HG02588 (cell line): ENCODE results near the gene SLPI.
A peak's percentile ranks its signal among the peaks of the same experiment; 100 is the strongest.

ENCODE experiments used
- ATAC-seq: cut with Tn5 transposase; IDR thresholded peaks from one replicate; pipeline ENCODE4 v1.9.1; 2021; ENCODE audit warnings: mild to moderate bottlenecking, moderate library complexity; ENCODE audit not compliant: unreplicated experiment

Gene SLPI, protein sequence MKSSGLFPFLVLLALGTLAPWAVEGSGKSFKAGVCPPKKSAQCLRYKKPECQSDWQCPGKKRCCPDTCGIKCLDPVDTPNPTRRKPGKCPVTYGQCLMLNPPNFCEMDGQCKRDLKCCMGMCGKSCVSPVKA

GRCh38 chr20:45254383-45255262, at the start of gene SLPI:
SLPI (minus strand) TSS chr20:45254564; CDS start chr20:45254543, 21 bp downstream.
- no peak for ATAC-seq

DNA sequence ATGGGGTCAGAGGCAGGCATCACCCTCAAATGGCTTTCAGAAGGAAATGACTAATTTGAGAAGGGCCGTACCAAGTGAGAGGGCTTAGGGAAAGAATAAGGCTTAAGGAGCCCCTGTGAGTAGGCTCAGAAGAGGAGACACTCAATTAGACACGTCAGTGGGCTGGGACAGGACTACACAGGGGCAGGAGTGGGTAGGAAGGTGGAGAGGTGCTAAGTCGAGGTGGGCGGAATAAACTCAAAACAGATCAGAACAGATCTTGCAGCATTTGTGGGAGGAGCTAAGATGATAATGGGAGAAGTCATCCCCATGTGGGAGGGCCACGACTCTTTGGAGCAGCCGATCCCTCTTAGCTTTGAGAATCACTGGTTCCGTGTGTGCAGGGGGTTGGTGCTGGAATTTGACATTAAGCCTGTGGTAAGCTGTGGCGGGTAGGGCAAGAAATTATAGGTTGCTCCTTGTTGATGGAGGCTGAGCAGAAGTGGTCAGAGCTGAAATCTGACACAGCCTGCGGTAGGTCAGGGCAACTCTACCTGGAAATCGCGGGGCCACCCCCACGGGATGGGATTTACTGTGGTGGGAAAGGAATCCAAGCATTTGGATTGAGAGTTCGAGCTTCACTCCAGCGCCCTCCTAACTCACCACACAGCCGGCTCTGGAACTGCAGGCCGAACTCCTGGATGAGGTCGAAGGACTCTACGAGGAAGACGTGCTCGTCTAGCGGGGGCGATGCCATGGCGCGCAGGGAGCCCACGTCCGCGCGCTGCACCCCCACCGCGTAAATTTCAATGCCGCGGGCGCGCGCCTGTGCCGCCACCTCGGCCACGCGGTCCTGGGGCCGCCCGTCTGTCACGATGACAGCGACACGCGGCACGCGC, 49.5 kb upstream of the SLPI start:
- no peak for ATAC-seq

DNA sequence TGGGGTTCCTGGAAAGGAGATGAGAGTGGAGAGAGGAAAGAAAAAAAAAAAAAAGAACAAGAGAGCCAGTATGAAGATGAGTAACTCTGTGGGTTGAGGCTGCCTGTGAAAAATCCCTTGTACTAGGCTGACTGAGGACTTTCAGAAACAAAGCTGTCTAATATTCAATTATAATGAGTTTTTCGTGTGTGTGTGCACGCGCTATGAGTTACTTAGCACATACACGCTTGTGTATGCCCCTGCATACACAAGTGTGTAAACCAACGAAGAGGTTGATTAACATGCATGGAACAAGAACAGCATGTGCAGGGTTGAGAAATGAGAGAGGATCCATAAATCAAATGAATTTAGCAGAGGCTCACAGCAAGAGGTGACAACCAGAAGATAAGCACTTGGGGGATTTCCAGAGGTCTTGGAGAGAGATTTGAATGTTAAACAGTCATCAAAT, 47.5 kb upstream of the SLPI start:
- no peak for ATAC-seq

DNA sequence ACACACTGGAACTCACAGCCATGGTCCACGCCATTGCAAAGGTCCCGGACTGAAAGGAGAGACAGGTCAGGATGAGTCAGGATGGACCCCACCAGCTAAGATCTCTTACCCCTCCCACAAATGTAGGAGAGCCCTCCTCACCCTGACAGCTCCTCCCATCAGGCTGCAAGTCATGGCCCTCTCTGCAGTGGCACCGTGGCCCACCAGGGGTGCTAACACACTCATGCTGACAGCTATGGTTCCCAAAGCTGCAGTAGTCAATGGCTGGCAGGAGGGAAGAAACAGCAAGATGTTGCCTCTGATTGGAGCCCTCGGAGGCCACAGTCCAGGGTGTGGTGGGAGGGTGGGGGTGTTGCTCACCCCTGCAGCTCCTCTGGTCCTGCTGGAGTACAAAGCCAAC, 46.6 kb upstream of the SLPI start:
- no peak for ATAC-seq

DNA sequence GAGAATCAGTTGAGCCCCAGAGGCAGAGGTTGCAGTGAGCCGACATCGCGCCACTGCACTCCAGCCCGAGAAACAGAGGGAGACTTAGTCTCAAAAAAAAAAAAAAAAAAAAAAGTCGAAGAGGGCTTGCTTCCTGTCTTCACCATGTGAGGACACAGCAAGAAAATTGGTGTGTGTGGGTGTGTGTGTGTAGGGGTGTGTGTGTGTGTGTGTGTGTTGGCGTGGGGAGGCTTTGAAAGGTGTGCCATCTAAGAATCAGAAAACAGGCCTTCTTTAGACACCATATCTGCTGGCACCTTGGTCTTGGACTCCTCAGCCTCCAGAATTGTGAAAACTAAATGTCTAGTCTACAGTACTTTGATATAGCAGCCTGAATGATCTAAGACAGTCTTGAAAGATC, 45.4 kb upstream of the SLPI start:
- no peak for ATAC-seq

DNA sequence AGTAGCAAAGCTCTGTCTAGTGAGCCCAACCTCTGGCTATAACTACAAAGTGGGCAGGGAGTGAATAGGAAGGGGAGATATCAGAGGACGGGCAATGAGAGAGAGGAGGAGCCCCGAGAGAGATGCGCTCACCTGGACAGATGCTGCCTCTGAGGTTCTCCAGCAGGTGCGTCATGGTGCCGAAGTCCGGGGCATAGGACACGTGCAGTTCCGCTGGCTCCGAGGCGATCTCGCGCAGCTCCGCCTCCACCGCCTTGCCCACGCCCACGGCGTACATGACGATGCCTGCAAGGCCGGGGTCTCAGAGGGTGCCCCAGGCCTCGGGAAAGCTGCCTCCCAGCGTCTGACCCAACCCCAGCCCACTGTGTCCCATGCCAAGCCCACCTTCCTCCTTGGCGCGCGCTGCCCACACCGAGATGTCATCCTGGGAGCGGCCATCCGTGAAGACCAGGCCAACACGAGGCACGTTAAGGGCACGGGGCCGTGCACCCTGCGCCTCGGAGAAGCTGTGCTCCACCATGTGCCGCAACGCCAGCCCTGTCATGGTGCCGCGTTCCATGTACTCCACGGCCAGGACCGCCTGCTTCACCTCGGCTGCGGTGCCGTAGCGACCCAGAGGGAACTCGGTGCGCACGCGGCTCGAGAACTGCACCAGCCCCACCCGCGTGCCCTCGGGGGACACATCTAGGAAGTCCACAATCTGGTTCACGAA, 43.6 kb upstream of the SLPI start:
- no peak for ATAC-seq

GRCh38 chr20:45294659-45295058, 40.3 kb upstream of the SLPI start:
- ATAC-seq, result no peak

- ATAC-seq, result no peak
Observed at GRCh38 chr20:45294003-45294368, 39.6 kb upstream of the SLPI start.

DNA sequence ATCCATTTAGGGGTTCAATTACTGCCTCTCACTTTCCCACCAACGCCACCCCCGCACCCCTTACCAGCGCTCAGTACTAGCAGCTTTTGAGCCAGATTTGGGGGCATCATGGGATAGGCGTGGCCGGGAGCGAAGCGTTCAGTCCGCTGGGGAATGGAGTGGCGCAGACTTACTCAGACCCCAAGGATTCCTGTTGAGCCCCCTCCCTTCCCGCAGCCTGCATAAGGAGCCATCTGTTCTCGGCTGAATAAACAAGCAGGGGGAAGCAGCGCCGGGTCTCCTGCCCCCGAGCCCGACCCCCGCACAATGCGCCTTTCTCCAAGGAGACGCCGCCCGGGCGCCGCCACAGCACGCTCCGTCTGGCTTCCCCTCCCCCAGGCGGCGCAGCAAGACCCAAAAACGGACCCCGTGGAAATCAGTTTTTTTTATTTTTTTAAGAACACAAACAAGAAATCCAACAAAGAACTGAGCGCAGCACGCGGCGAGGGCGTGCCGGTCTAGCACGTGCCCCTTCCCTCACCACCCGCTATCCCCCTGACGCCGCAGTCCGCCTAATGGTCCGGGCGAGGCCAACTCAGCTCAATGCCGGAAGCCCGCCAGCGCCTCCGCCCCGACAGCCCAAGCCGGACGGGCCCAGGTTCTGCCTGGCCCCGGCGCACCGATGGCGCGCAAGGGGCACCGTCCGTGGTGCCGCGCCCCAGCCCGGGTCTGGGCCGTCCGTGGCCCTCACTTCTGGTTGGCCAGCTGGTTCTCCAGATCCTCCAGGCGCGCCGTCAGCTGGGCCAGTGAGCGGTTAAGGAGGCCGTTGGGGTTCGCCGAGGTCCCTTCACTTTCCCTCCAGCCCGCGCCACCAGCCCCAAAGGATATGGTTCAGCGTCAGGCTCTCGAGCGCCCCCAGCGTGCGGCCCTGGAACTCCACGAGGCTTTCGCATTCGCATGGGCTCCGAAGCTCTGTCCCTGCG, 39.0 kb upstream of the SLPI start:
- ATAC-seq, result peak; percentile 51

- no peak for ATAC-seq
Observed at GRCh38 chr20:45292343-45292742, 38.0 kb upstream of the SLPI start.

GRCh38 chr20:45291526-45291925, 37.2 kb upstream of the SLPI start:
- ATAC-seq, result no peak

GRCh38 chr20:45290677-45291355, 36.5 kb upstream of the SLPI start:
- no peak for ATAC-seq

DNA sequence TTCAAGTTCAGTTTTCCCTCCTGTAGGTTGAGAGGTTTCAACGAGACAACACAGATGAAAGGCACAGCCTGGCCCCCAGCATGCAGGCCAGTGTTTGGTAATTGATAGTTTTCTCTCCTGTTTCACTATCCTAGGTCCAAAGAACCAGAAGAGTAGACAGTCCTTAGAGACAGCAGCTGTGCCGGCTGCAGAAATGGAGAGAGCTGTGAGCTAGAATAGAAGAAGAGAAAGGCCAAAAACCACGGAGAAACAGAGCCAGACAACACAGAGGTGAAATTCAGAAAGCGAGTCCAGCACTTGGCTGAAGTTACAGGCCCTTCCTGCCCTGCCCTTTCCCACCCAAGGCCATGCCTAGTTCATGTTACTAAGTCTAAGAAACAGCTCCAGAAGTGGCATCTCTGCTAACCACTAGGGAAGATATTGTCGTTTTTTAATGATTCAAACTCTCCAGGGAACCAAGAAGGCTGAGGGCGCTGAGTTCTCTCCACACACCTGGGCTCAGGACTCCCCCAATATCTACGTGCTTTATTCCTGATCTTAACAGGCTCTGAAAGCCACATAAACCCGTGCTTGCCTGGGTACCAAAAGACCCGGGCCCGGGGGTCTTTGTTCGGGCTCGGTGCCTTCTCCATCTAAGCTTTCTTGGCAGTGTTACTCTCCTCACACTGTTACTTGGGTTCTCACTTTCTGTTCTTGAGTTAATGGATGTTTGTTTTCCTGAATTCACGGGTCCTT, 35.7 kb upstream of the SLPI start:
- ATAC-seq, result no peak

DNA sequence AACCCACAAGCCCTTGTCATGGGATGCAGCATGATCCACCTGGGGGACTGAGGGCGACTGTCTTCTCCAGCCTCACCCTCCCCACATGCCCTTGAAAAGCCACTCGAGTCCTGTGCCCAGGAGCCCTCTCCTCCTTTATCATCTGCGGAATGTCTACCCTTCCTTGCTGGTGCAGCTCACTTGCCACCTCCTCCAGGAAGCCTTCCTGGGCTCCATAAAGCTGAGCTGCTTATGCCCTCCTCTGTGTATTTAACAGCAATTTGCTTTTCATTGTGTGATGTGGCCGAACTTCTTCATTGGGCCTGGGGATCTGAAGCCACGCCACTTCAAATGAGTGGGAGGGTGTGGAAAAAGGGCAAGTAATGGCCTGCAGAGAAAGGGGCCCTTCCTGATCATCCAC, 34.5 kb upstream of the SLPI start:
- no peak for ATAC-seq

- ATAC-seq, result no peak
Observed at GRCh38 chr20:45288376-45288775, 34.0 kb upstream of the SLPI start.

DNA sequence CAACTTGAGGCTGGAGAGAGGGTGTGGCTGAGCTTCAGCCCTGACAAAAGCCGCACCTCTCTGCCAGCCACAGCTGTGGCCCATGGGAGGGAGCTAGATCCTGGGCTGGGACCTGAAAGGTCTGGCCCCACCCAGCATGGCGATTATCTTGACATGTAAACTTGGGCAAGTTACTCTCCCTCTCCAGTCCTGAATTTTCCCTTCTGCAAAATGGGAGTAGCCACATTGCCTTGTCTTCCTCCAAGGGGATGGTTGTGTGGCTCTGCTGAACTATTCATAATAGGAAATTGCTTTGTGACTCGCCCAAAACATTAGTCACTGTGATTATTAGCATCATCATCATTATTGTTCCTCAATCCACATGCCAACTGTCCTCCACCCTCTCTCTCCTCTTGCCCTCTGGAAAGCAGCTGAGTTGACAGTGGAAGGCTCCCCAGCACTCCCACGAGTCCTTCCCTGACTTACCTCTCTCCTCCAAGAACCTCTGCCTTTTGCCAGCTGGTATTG, 29.2 kb upstream of the SLPI start:
- ATAC-seq, result no peak

GRCh38 chr20:45282700-45283550, 28.6 kb upstream of the SLPI start:
- ATAC-seq, result no peak
